GM21619 (cell line): ENCODE measurements around the gene OSBPL6.

Experiments
- ATAC-seq: cut with Tn5 transposase; IDR thresholded peaks from one replicate; pipeline ENCODE4 v1.9.1; 2021; ENCODE audit not compliant: unreplicated experiment

Gene OSBPL6

GRCh38 chr2:178237488-178238153 is 43.3 kb downstream of the OSBPL6 start:
- no peak for ATAC-seq

- ATAC-seq: no peak
These were observed 43.8 kb downstream of the OSBPL6 start for GRCh38 chr2:178238154-178238521.

GRCh38 chr2:178238750-178239149 is 44.4 kb downstream of the OSBPL6 start:
- no peak for ATAC-seq

GRCh38 chr2:178241844-178242551 is 47.7 kb downstream of the OSBPL6 start:
- no peak for ATAC-seq

GRCh38 chr2:178242552-178242883 is 48.2 kb downstream of the OSBPL6 start:
- no peak for ATAC-seq

GRCh38 chr2:178243961-178244360 is 49.6 kb downstream of the OSBPL6 start:
- ATAC-seq: no peak

GRCh38 chr2:178244777-178245176 is 50.5 kb downstream of the OSBPL6 start:
- ATAC-seq: no peak

GRCh38 chr2:178246696-178247095 is 52.4 kb downstream of the OSBPL6 start:
- no peak for ATAC-seq

GRCh38 chr2:178247250-178247649 is 52.9 kb downstream of the OSBPL6 start:
- ATAC-seq: no peak

GRCh38 chr2:178250429-178250828 is 56.1 kb downstream of the OSBPL6 start:
- ATAC-seq: no peak

GRCh38 chr2:178251151-178251955 is 57.0 kb downstream of the OSBPL6 start:
- ATAC-seq: no peak

GRCh38 chr2:178256382-178257042 is 62.2 kb downstream of the OSBPL6 start:
- no peak for ATAC-seq

GRCh38 chr2:178257127-178257526 is 62.8 kb downstream of the OSBPL6 start:
- no peak for ATAC-seq

GRCh38 chr2:178258916-178259315 is 64.6 kb downstream of the OSBPL6 start:
- no peak for ATAC-seq

- no peak for ATAC-seq
These were observed 69.0 kb downstream of the OSBPL6 start for GRCh38 chr2:178263159-178263860.

GRCh38 chr2:178264211-178264610 is 69.9 kb downstream of the OSBPL6 start:
- ATAC-seq: no peak

GRCh38 chr2:178265851-178266250 is 71.5 kb downstream of the OSBPL6 start:
- no peak for ATAC-seq

GRCh38 chr2:178266445-178266844 is 72.1 kb downstream of the OSBPL6 start:
- no peak for ATAC-seq

- no peak for ATAC-seq
These were observed 73.3 kb downstream of the OSBPL6 start for GRCh38 chr2:178267660-178268059.

- no peak for ATAC-seq
These were observed 74.1 kb downstream of the OSBPL6 start for GRCh38 chr2:178268435-178268834.
